HEK293 (cell line): ENCODE measurements around the gene KLK11.

ENCODE experiments used
- AEBP2 ChIP-seq: fragments of 450-650 bp; formaldehyde crosslinking; IDR thresholded peaks from 2 replicates; pipeline ENCODE4 v1.5.1; 2016; ENCODE audit warnings: missing biosample characterization, missing genetic modification characterization, borderline replicate concordance
- BCL11A ChIP-seq: fragments of 450-650 bp; formaldehyde crosslinking; IDR thresholded peaks from 2 replicates; pipeline ENCODE4 v1.5.1; 2016; ENCODE audit warnings: low read depth, missing biosample characterization, missing genetic modification characterization
- KLF17 ChIP-seq: fragments of 450-650 bp; formaldehyde crosslinking; IDR thresholded peaks from 2 replicates; pipeline ENCODE4 v1.5.1; 2016; ENCODE audit warnings: missing biosample characterization, missing genetic modification characterization
- PRDM4 ChIP-seq: fragments of 450-650 bp; formaldehyde crosslinking; IDR thresholded peaks from 2 replicates; pipeline ENCODE4 v1.5.1; 2017; ENCODE audit warnings: missing biosample characterization, missing genetic modification characterization
- REST ChIP-seq: fragments of 450-650 bp; formaldehyde crosslinking; IDR thresholded peaks from 2 replicates; pipeline ENCODE4 v1.5.1; 2016; ENCODE audit warnings: missing biosample characterization, missing genetic modification characterization
- WT1 ChIP-seq: fragments of 450-650 bp; formaldehyde crosslinking; IDR thresholded peaks from 2 replicates; pipeline ENCODE4 v1.5.1; 2016; ENCODE audit warnings: missing biosample characterization, missing genetic modification characterization
- ZBTB8A ChIP-seq: fragments of 450-650 bp; formaldehyde crosslinking; IDR thresholded peaks from 2 replicates; pipeline ENCODE4 v1.5.1; 2016; ENCODE audit warnings: missing biosample characterization, missing genetic modification characterization
- ZNF521 ChIP-seq: fragments of 450-650 bp; formaldehyde crosslinking; IDR thresholded peaks from 2 replicates; pipeline ENCODE4 v1.5.1; 2017; ENCODE audit warnings: missing biosample characterization, mild to moderate bottlenecking, missing genetic modification characterization
- ZNF571 ChIP-seq: fragments of 450-650 bp; formaldehyde crosslinking; IDR thresholded peaks from 2 replicates; pipeline ENCODE4 v1.5.0; 2017; ENCODE audit warnings: missing biosample characterization, missing genetic modification characterization
- ZNF660 ChIP-seq: fragments of 450-650 bp; IDR thresholded peaks from 2 replicates; pipeline ENCODE4 v1.5.1; 2018; ENCODE audit warnings: missing biosample characterization, mild to moderate bottlenecking, missing genetic modification characterization
- ZSCAN16 ChIP-seq: fragments of 450-650 bp; formaldehyde crosslinking; IDR thresholded peaks from 2 replicates; pipeline ENCODE4 v1.5.1; 2016; ENCODE audit warnings: missing biosample characterization, missing genetic modification characterization
- TF ChIP-seq, protein P1 (sequence below): fragments of 450-650 bp; formaldehyde crosslinking; IDR thresholded peaks from 2 replicates; pipeline ENCODE4 v1.5.1; 2016; ENCODE audit warnings: missing biosample characterization, missing genetic modification characterization
- TF ChIP-seq, protein P2 (sequence below): fragments of 450-650 bp; formaldehyde crosslinking; IDR thresholded peaks from 2 replicates; pipeline ENCODE4 v1.5.1; 2017; ENCODE audit warnings: missing biosample characterization, mild to moderate bottlenecking, missing genetic modification characterization, moderate library complexity
- TF ChIP-seq, protein P3 (sequence below): fragments of 450-650 bp; formaldehyde crosslinking; IDR thresholded peaks from 2 replicates; pipeline ENCODE4 v1.5.1; 2016; ENCODE audit warnings: missing biosample characterization, missing genetic modification characterization, low read depth

GRCh38 chr19:51070334-51071094 lies 44.1 kb upstream of the KLK11 start:
- TF ChIP-seq, protein P1, sequence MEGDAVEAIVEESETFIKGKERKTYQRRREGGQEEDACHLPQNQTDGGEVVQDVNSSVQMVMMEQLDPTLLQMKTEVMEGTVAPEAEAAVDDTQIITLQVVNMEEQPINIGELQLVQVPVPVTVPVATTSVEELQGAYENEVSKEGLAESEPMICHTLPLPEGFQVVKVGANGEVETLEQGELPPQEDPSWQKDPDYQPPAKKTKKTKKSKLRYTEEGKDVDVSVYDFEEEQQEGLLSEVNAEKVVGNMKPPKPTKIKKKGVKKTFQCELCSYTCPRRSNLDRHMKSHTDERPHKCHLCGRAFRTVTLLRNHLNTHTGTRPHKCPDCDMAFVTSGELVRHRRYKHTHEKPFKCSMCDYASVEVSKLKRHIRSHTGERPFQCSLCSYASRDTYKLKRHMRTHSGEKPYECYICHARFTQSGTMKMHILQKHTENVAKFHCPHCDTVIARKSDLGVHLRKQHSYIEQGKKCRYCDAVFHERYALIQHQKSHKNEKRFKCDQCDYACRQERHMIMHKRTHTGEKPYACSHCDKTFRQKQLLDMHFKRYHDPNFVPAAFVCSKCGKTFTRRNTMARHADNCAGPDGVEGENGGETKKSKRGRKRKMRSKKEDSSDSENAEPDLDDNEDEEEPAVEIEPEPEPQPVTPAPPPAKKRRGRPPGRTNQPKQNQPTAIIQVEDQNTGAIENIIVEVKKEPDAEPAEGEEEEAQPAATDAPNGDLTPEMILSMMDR (tag by site-specific recombination), result no peak
- no peak for TF ChIP-seq KLF17 (tag by site-specific recombination)
- TF ChIP-seq, protein P2, sequence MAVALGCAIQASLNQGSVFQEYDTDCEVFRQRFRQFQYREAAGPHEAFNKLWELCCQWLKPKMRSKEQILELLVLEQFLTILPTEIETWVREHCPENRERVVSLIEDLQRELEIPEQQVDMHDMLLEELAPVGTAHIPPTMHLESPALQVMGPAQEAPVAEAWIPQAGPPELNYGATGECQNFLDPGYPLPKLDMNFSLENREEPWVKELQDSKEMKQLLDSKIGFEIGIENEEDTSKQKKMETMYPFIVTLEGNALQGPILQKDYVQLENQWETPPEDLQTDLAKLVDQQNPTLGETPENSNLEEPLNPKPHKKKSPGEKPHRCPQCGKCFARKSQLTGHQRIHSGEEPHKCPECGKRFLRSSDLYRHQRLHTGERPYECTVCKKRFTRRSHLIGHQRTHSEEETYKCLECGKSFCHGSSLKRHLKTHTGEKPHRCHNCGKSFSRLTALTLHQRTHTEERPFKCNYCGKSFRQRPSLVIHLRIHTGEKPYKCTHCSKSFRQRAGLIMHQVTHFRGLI (tag by site-specific recombination), result no peak
- TF ChIP-seq ZBTB8A (tag by site-specific recombination), result no peak
- TF ChIP-seq, protein P3, sequence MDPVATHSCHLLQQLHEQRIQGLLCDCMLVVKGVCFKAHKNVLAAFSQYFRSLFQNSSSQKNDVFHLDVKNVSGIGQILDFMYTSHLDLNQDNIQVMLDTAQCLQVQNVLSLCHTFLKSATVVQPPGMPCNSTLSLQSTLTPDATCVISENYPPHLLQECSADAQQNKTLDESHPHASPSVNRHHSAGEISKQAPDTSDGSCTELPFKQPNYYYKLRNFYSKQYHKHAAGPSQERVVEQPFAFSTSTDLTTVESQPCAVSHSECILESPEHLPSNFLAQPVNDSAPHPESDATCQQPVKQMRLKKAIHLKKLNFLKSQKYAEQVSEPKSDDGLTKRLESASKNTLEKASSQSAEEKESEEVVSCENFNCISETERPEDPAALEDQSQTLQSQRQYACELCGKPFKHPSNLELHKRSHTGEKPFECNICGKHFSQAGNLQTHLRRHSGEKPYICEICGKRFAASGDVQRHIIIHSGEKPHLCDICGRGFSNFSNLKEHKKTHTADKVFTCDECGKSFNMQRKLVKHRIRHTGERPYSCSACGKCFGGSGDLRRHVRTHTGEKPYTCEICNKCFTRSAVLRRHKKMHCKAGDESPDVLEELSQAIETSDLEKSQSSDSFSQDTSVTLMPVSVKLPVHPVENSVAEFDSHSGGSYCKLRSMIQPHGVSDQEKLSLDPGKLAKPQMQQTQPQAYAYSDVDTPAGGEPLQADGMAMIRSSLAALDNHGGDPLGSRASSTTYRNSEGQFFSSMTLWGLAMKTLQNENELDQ (tag by site-specific recombination), result no peak
- TF ChIP-seq REST (tag by site-specific recombination), result no peak
- no peak for TF ChIP-seq PRDM4 (tag by site-specific recombination)
- TF ChIP-seq WT1 (tag by site-specific recombination), result no peak
- TF ChIP-seq ZNF571 (tag by site-specific recombination), result no peak
- no peak for TF ChIP-seq ZNF521 (tag by site-specific recombination)
- TF ChIP-seq ZSCAN16 (tag by site-specific recombination), result no peak
- TF ChIP-seq AEBP2, result no peak
- no peak for TF ChIP-seq BCL11A (tag by site-specific recombination)
- TF ChIP-seq ZNF660 (tag by site-specific recombination), result no peak
